Cardiac muscle cell (in vitro differentiated cells and primary cell): ENCODE measurements around the gene A3GALT2. TPM values are rescaled to one million over a fixed set of nuclear protein-coding genes. Genes with fewer than 3 reads are reported as not detected.

Experiments used
- DNase-seq, 2 donors: peaks; one replicate each; pipeline versions ENCODE4 v3.0.0 to v3.0.0-alpha.2; 2010 to 2017; ENCODE audit warnings: low read depth in 1 of 2, low spot score in 1 of 2
- H3K27ac ChIP-seq: fragments of 200-600 bp; sonication (generic); 2 replicates; pipeline ENCODE4 v1.5.1; 2016
- H3K27me3 ChIP-seq: fragments of 200-600 bp; sonication (generic); 2 replicates; pipeline ENCODE4 v1.6.0; 2016; ENCODE audit warnings: control low read depth
- H3K36me3 ChIP-seq: fragments of 200-600 bp; sonication (generic); 2 replicates; pipeline ENCODE4 v1.5.1; 2016; ENCODE audit warnings: control low read depth
- H3K4me1 ChIP-seq: fragments of 200-600 bp; sonication (generic); 2 replicates; pipeline ENCODE4 v1.8.1; 2017; ENCODE audit warnings: low read depth, mild to moderate bottlenecking, mixed run types
- H3K4me3 ChIP-seq: fragments of 200-600 bp; sonication (generic); 2 replicates; pipeline ENCODE4 v1.5.1; 2016; ENCODE audit warnings: mild to moderate bottlenecking
- H3K9me3 ChIP-seq: fragments of 200-600 bp; sonication (generic); 2 replicates; pipeline ENCODE4 v1.5.1; 2017; ENCODE audit warnings: low read depth, mild to moderate bottlenecking, control low read depth
- CTCF ChIP-seq: IDR thresholded peaks from 2 replicates; pipeline ENCODE4 v1.5.1; 2012; ENCODE audit warnings: low read depth, mild to moderate bottlenecking, low read length
- polyA plus RNA-seq: library from polyadenylated mRNA; unstranded; fragments of >200 nt; fragmentation: Nextera tagmentation; extraction: Ambion mirVana; gene quantifications from 2 replicates; pipeline ENCODE4 v1.2.1, GENCODE V29; 2016
- total RNA-seq: library from RNA; depleted of rRNA; stranded (reverse); fragments of >200 nt; gene quantifications from 2 replicates; pipeline ENCODE4 v1.2.3, GENCODE V29; 2016

The A3GALT2 gene
- total and polyA plus RNA-seq, 2 experiments from 2014 or later: 0.57 TPM; not detected in 1

- H3K4me1 ChIP-seq: no peaks in the 10 kb centered on the region
- H3K4me3 ChIP-seq: no peak overlapping the region
- H3K27ac ChIP-seq: no peak overlapping the region
- no peaks in the 10 kb centered on the region for H3K27me3 ChIP-seq
- H3K36me3 ChIP-seq: peaks cover 11% of the 10 kb centered on the region
- no peaks in the 10 kb centered on the region for H3K9me3 ChIP-seq
- DNase-seq: no peak
- TF ChIP-seq CTCF: no peak
Measured at GRCh38 chr1:33274446-33274845, 46.5 kb downstream of the A3GALT2 start.

GRCh38 chr1:33273961-33274371 lies 46.9 kb downstream of the A3GALT2 start:
- H3K4me3 ChIP-seq: no peak overlapping the region
- no peak for DNase-seq

GRCh38 chr1:33273406-33273805 lies 47.5 kb downstream of the A3GALT2 start:
- H3K27ac ChIP-seq: no peak overlapping the region
- H3K27me3 ChIP-seq: no peaks in the 10 kb centered on the region
- peaks cover 11% of the 10 kb centered on the region for H3K36me3 ChIP-seq
- TF ChIP-seq CTCF: no peak
- H3K9me3 ChIP-seq: no peaks in the 10 kb centered on the region
- no peaks in the 10 kb centered on the region for H3K4me1 ChIP-seq
- no peak for DNase-seq
- H3K4me3 ChIP-seq: no peak overlapping the region

More at GRCh38 chr1:33273961-33274371, 46.9 kb downstream of the A3GALT2 start:
- no peak for TF ChIP-seq CTCF
- no peak overlapping the region for H3K27ac ChIP-seq
- no peaks in the 10 kb centered on the region for H3K9me3 ChIP-seq
- H3K4me1 ChIP-seq: no peaks in the 10 kb centered on the region
- H3K27me3 ChIP-seq: no peaks in the 10 kb centered on the region
- peaks cover 11% of the 10 kb centered on the region for H3K36me3 ChIP-seq

- no peak overlapping the region for H3K4me3 ChIP-seq
- DNase-seq: no peak
- H3K36me3 ChIP-seq: peaks cover 11% of the 10 kb centered on the region
- no peaks in the 10 kb centered on the region for H3K9me3 ChIP-seq
- no peaks in the 10 kb centered on the region for H3K27me3 ChIP-seq
- no peak for TF ChIP-seq CTCF
- H3K4me1 ChIP-seq: no peaks in the 10 kb centered on the region
- no peak overlapping the region for H3K27ac ChIP-seq
Measured at GRCh38 chr1:33272930-33273329, 48.0 kb downstream of the A3GALT2 start.

- Histone ChIP-seq H3K4me3 (no peak overlapping the region), H3K9me3 (no peaks in the 10 kb centered on the region), H3K36me3 (peaks cover 11% of the 10 kb centered on the region), H3K27ac (no peak overlapping the region), H3K4me1 (no peaks in the 10 kb centered on the region), H3K27me3 (no peaks in the 10 kb centered on the region)
- no peak for TF ChIP-seq CTCF
- DNase-seq: no peak
Measured at GRCh38 chr1:33272509-33272908, 48.4 kb downstream of the A3GALT2 start.
